GM18873 (cell line): ENCODE data around the gene FGF4.

Experiments used
- ATAC-seq: cut with Tn5 transposase; IDR thresholded peaks from one replicate; pipeline ENCODE4 v1.9.1; 2021; ENCODE audit warnings: mild to moderate bottlenecking, moderate library complexity, moderate number of reproducible peaks; ENCODE audit not compliant: unreplicated experiment, low FRiP score

FGF4 gene

DNA sequence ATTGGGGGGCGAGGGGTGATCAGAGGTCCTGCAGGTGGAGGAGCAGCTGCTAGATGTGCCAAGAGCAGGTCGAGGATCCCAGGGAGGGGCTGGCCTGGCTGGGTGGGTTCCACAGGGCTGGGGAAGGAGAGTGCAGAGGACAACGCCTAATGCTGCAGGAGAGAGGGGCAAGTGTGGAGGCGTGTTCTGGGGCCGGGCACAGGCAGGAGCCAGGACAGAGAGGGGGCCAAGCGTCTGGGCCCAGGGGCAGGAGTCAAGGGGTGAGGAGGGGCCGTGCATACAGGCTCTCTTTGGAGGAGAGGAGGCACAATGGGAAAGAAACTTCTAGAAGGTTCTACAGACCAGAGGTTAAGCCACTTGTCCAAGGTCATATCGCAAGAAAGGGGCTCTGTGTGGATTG, 44.6 kb downstream of the FGF4 start:
- no peak for ATAC-seq

DNA sequence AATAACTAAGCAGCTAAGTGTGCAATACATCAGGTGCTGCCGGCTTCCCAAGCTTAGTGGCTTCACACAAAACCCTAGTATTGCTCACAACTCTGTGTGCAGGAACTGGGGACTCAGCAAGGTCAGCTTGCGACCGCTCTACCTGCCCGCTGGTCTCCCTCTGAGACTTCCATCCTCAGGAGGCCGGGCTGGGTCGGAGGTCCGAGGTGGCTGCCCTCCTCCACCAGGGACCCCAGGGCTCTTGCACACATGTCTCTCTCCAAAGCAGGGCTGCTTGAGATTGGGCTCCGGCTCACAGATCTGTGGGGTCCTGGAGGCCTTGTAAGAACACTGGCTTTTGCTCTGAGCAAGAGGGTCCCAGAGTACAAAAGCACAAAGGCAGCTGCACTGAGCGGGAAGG, 45.9 kb downstream of the FGF4 start:
- no peak for ATAC-seq

DNA sequence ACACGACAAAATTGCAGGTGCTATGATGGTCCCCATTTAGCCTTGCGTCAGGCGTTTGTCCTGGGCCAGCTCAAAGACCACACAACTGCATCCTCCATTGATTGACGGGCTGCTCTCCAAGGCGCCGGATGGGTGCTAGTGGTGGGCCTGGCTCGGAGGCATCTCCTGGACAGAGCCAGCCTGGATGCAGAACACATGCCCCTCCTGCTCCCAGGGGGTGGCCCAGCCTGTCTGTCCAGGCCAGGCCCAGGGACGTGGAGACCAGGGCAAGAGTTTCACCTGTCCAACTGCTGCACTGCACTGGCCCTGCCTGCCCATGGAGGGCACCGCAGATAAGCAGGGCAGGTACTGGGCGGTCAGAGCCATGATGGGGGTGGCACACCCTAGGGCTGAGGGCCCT, 47.9 kb downstream of the FGF4 start:
- ATAC-seq, result no peak

DNA sequence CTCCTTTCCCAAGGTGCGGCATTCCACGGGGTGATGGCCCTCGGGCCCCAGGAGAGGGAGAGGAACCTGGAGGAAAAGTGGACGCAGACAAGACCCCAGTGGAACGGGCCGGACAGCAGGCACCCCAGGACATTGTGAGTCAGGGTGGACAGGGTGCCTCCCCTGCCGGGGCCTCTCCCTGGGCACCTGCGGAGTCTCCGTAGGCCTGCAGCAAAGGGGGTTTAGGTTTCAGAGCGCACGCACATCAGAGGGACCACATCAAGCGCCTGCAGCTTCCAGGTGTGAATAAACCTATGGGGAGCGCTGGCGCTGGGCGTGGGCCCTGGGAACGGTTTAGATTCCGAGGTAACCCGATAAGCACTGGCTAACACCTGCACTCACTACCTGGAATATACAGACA, 48.7 kb downstream of the FGF4 start:
- ATAC-seq, result no peak

DNA sequence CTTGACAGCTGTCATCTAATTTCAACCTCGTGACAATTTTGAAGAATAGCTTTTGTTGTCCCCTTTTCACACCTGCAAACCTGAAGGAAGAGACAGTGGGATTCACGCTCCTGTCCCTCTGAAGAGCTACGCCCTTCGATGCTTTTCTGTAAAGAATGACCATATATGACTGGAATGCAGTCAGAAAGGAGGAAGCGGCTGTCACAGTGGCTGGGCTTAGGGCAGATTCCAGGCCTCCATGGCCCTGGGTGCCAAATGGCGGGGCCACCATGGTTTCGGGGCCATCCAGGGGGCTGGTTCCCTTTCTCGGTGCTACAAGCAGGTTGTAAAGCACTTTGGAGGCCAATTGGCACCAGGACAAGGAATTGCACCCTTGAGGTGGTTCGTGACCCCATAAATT, 49.1 kb downstream of the FGF4 start:
- ATAC-seq, result no peak

DNA sequence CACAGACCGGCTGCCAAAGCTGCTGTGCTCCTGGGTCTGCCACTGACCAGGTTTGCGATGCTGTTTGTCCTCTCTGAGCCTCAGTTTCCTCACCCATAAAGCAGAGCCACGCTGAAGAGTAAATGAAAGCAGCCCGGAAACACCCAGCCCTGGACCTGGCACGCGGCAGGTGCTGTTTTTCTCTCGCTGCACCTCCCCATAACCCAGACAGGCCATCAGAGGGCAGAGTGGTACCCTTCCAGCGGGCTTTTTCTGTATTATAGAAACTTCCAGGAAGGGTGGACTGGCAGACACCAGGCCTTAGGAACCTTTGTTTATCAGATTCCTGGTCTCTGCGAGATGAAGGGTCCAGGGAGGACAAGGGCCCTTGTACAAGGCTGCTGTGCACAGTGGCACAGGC, 53.4 kb downstream of the FGF4 start:
- ATAC-seq, result no peak

DNA sequence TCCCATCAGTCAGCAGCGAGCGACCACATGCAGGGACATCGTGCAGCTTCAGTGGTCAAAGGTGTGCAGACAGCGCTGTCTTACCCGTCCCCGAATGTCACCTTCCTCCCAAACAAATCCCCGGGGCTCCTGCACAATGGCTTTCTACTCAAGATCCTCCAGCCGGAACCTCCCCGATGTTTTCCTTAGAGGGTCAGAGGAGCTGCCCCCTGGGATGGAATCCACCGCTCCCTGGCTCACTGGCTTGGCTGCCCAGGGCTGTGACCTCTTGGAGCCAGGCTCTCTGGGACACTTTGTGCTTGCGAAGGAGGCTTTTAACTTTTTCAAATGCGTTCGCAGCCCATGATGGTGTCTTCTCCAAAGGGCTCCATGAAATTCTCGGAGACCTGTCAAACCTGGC, 54.0 kb downstream of the FGF4 start:
- ATAC-seq, result no peak
